ENCODE data around the gene SPEN.

- no peak for TF ChIP-seq POLR2AphosphoS5 (IDR thresholded peaks at IDR 0.05; ENCODE audit: low read depth, low read length)
- TF ChIP-seq, protein P1, sequence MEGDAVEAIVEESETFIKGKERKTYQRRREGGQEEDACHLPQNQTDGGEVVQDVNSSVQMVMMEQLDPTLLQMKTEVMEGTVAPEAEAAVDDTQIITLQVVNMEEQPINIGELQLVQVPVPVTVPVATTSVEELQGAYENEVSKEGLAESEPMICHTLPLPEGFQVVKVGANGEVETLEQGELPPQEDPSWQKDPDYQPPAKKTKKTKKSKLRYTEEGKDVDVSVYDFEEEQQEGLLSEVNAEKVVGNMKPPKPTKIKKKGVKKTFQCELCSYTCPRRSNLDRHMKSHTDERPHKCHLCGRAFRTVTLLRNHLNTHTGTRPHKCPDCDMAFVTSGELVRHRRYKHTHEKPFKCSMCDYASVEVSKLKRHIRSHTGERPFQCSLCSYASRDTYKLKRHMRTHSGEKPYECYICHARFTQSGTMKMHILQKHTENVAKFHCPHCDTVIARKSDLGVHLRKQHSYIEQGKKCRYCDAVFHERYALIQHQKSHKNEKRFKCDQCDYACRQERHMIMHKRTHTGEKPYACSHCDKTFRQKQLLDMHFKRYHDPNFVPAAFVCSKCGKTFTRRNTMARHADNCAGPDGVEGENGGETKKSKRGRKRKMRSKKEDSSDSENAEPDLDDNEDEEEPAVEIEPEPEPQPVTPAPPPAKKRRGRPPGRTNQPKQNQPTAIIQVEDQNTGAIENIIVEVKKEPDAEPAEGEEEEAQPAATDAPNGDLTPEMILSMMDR (IDR thresholded peaks at IDR 0.05), result no peak
- no peak for TF ChIP-seq TCF7L2 (IDR thresholded peaks at IDR 0.05; ENCODE audit: low read depth, low read length)
- no peak for TF ChIP-seq REST (IDR thresholded peaks at IDR 0.05; ENCODE audit: insufficient read depth in 1 of 2, low read depth in 2 of 2, low read length in 1 of 2)
- TF ChIP-seq SIN3A (IDR thresholded peaks at IDR 0.05; ENCODE audit: borderline replicate concordance, insufficient read depth, low read depth, low read length), result no peak
Observed at GRCh38 chr1:15958793-15959192, 111.3 kb downstream of the SPEN start.

Measured in Panc1 (cell line).